ENCODE data around the gene DOCK1.
"Not testable (repeated sequence)": the region's sequence is repeated elsewhere in the genome, so short reads cannot be mapped to it uniquely, and the experiment has no call there.

The DOCK1 gene

DNA sequence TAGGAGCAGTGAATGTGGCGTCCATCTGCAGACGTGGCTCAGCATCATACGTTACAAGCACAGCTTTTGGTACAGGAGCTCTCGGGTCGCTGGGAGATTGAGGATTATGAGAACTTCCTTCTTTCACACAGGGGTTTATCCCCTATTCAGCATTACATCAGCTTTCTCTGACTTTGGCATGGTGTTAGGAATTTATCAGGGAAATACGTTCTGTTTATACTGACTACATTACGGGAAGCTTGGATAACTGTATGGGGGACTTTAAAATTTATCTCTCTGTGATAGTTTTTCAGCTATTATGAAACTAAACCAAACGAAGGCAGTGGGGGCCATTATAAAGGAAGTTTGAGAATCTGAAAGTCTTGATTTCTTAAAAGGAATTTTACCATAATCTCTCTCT is 401.3 kb downstream of the DOCK1 start:
- Mint-ChIP-seq H3K4me1 (no peaks in the 10 kb centered on the region), H3K36me3 (no peaks in the 10 kb centered on the region)

GRCh38 chr10:127307338-127307737 is 402.1 kb downstream of the DOCK1 start:
- Mint-ChIP-seq H3K4me1 (no peaks in the 10 kb centered on the region), H3K27ac (no peak overlapping the region), H3K27me3 (peaks cover 1% of the 10 kb centered on the region), H3K4me3 (peak overlapping the region; percentile 30), H3K36me3 (no peaks in the 10 kb centered on the region), H3K9me3 (no peaks in the 10 kb centered on the region)

More for the DNA sequence above, 401.3 kb downstream of the DOCK1 start:
- Mint-ChIP-seq H3K4me3 (no peak overlapping the region), H3K9me3 (no peaks in the 10 kb centered on the region), H3K27ac (no peak overlapping the region), H3K27me3 (peaks cover 1% of the 10 kb centered on the region)

DNA sequence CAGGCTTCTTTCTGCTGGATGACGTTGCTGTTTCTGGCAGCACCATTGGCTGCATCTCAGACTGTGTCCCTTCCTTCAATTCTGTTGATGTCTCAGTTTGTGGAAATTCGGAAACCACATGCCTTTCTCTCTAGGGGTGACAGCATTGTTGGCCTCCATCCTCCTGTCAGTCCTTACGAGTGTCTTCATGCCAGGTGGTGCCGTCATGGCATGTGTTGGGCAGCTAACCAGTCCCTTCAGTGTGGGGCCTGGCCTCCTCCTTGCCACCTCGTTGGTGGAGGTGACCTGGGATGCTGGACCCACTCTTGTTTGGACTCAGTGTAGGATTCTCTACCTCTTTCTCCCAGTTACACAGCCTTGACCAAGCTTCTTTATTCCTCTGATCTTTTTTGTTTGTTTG is 402.8 kb downstream of the DOCK1 start:
- Mint-ChIP-seq H3K4me1 (no peaks in the 10 kb centered on the region), H3K9me3 (no peaks in the 10 kb centered on the region), H3K36me3 (no peaks in the 10 kb centered on the region), H3K27me3 (peaks cover under 1% of the 10 kb centered on the region), H3K4me3 (no peak overlapping the region), H3K27ac (no peak overlapping the region)

GRCh38 chr10:127309619-127310018 is 404.4 kb downstream of the DOCK1 start:
- not testable (repeated sequence) for H3K27ac Mint-ChIP-seq, H3K4me3 Mint-ChIP-seq, H3K9me3 Mint-ChIP-seq, H3K27me3 Mint-ChIP-seq, H3K36me3 Mint-ChIP-seq, H3K4me1 Mint-ChIP-seq

DNA sequence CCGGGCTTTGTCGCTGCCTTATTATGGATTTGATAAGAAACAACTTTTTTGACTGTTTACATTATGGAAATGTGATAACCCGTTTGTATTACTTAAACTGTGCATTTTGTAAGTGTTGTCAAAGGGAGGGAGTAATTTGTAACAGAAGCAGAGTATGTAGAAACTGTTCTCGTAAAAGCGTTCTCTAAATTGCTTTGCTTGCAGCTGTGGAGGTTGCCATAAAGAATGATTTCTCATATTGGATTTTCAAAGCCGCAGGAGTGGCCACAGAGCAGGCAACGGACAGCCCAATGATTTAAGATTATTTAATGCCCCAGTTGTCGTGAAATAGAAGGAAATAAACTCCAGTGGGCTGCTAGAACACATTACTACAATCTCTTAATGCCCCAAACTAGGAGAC is 405.2 kb downstream of the DOCK1 start:
- Mint-ChIP-seq H3K36me3 (no peaks in the 10 kb centered on the region), H3K4me1 (no peaks in the 10 kb centered on the region), H3K4me3 (no peak overlapping the region), H3K27me3 (no peaks in the 10 kb centered on the region), H3K9me3 (no peaks in the 10 kb centered on the region), H3K27ac (no peak overlapping the region)

GRCh38 chr10:127310923-127311322 is 405.7 kb downstream of the DOCK1 start:
- H3K4me3 Mint-ChIP-seq: no peak overlapping the region
- no peak overlapping the region for H3K27ac Mint-ChIP-seq
- no peaks in the 10 kb centered on the region for H3K9me3 Mint-ChIP-seq
- H3K4me1 Mint-ChIP-seq: no peaks in the 10 kb centered on the region
- no peaks in the 10 kb centered on the region for H3K36me3 Mint-ChIP-seq
- H3K27me3 Mint-ChIP-seq: no peaks in the 10 kb centered on the region

DNA sequence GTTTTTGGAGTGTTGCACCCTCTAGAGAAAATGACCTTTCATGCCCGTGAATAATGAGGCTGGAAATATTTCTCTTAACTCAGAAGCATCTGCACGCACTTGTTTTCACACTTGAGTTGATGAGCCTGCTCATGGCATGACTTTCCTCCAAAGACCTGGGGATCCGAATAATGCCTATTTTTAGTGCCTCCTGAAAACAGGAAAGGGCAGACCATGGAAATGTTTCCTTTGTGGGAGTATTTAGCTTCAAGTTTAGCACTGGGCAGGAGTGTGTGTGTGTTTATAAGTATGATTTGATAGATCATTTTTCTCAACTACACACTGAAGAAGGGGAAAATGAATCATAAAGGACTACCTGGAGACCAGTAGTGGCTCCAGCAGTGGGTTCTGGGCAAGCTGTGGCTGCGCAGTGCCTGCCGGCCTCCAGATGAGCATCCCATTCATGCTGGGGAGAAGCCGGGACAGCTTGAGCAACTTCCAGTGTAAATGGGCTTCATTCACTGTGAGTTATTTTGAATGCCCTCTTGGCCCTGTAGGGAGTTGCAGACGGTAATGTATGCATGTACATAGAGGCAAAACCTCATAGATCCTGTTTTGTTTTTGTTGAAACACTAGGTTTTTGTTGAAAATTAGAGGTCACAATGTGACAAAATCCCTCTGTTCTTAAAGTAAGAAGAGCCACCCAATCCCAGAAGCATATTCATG is 408.9 kb downstream of the DOCK1 start:
- Mint-ChIP-seq H3K9me3 (no peaks in the 10 kb centered on the region), H3K4me1 (no peaks in the 10 kb centered on the region), H3K27me3 (no peaks in the 10 kb centered on the region), H3K27ac (no peak overlapping the region), H3K4me3 (no peak overlapping the region), H3K36me3 (no peaks in the 10 kb centered on the region)

DNA sequence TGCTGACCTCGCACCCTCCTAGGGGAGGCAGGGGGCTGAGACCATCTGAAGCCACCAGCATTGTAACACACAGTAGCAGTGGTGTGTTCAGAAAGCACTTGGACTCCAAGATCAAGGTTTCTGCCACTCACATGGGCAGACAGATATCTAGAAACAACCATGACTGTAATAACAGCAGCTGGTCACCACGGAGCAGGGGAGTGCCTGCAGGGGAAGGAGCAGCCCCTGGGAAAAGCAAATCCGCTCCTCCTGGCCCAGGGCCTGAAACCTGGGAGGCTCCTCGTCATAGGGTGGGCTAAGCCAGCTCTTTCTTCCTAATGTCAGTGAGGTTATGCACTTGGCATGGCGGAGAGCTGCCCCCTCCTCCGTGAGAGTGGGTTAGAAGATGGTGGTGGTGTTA is 409.6 kb downstream of the DOCK1 start:
- no peaks in the 10 kb centered on the region for H3K27me3 Mint-ChIP-seq
- no peaks in the 10 kb centered on the region for H3K4me1 Mint-ChIP-seq
- H3K4me3 Mint-ChIP-seq: no peak overlapping the region
- H3K9me3 Mint-ChIP-seq: no peaks in the 10 kb centered on the region
- no peaks in the 10 kb centered on the region for H3K36me3 Mint-ChIP-seq
- no peak overlapping the region for H3K27ac Mint-ChIP-seq

GRCh38 chr10:127315888-127316287 is 410.7 kb downstream of the DOCK1 start:
- Mint-ChIP-seq H3K36me3 (no peaks in the 10 kb centered on the region), H3K27me3 (no peaks in the 10 kb centered on the region), H3K27ac (no peak overlapping the region), H3K9me3 (no peaks in the 10 kb centered on the region), H3K4me3 (no peak overlapping the region), H3K4me1 (no peaks in the 10 kb centered on the region)

GRCh38 chr10:127318396-127318795 is 413.2 kb downstream of the DOCK1 start:
- H3K9me3 Mint-ChIP-seq: no peaks in the 10 kb centered on the region
- no peaks in the 10 kb centered on the region for H3K36me3 Mint-ChIP-seq
- no peaks in the 10 kb centered on the region for H3K27me3 Mint-ChIP-seq
- no peak overlapping the region for H3K27ac Mint-ChIP-seq
- H3K4me1 Mint-ChIP-seq: no peaks in the 10 kb centered on the region
- no peak overlapping the region for H3K4me3 Mint-ChIP-seq

GRCh38 chr10:127319271-127319670 is 414.0 kb downstream of the DOCK1 start:
- H3K4me1 Mint-ChIP-seq: no peaks in the 10 kb centered on the region
- H3K36me3 Mint-ChIP-seq: no peaks in the 10 kb centered on the region

GRCh38 chr10:127319691-127320090 is 414.5 kb downstream of the DOCK1 start:
- H3K9me3 Mint-ChIP-seq: no peaks in the 10 kb centered on the region
- no peak overlapping the region for H3K27ac Mint-ChIP-seq
- no peaks in the 10 kb centered on the region for H3K27me3 Mint-ChIP-seq
- H3K4me1 Mint-ChIP-seq: no peaks in the 10 kb centered on the region
- no peak overlapping the region for H3K4me3 Mint-ChIP-seq
- H3K36me3 Mint-ChIP-seq: no peaks in the 10 kb centered on the region

More at GRCh38 chr10:127319271-127319670, 414.0 kb downstream of the DOCK1 start:
- H3K4me3 Mint-ChIP-seq: no peak overlapping the region
- H3K27ac Mint-ChIP-seq: no peak overlapping the region
- no peaks in the 10 kb centered on the region for H3K9me3 Mint-ChIP-seq
- no peaks in the 10 kb centered on the region for H3K27me3 Mint-ChIP-seq

- Mint-ChIP-seq H3K9me3 (no peaks in the 10 kb centered on the region), H3K4me1 (no peaks in the 10 kb centered on the region), H3K27ac (no peak overlapping the region), H3K4me3 (no peak overlapping the region), H3K27me3 (no peaks in the 10 kb centered on the region), H3K36me3 (no peaks in the 10 kb centered on the region)
Measured at GRCh38 chr10:127320176-127320575, 414.9 kb downstream of the DOCK1 start.

DNA sequence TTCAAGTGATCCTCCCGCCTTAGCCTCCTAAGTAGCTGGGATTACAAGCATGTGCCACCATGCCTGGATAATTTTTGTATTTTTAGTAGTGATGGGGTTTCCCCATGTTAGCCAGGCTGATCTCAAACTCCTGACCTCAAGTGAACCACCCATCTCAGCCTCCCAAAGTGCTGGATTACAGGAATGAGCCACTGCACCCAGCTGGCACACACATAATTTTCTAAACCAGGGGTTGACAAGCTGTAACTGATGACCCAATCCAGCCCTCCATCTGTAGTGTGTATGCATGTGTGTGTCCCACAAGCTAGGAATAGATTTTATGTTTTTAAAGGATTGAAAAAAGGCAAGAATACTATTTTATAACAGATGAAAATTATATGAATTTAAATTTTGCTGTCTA is 417.1 kb downstream of the DOCK1 start:
- H3K27ac Mint-ChIP-seq: no peak overlapping the region
- no peak overlapping the region for H3K4me3 Mint-ChIP-seq
- H3K9me3 Mint-ChIP-seq: no peaks in the 10 kb centered on the region
- no peaks in the 10 kb centered on the region for H3K36me3 Mint-ChIP-seq
- no peaks in the 10 kb centered on the region for H3K27me3 Mint-ChIP-seq
- no peaks in the 10 kb centered on the region for H3K4me1 Mint-ChIP-seq

DNA sequence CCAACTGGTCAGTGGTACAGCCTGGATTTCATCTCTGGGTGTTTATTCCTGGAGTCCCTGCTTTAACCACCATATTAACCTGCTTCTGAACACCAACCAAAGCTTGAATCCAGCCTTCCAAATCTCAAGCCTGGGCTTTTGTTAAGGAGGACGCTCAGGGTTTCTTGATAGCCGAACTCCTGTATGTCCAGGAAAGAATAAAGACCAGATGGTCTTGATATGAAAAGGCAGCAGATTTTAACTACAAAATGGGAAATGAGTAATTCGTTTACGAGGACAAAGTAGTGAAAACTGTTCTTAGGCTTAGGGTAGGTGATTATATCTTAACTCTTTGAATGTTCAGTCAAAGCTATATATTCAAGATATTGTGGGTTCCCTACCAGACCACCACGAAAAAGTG is 420.3 kb downstream of the DOCK1 start:
- Mint-ChIP-seq H3K36me3 (no peaks in the 10 kb centered on the region), H3K9me3 (no peaks in the 10 kb centered on the region), H3K4me1 (no peaks in the 10 kb centered on the region), H3K27me3 (no peaks in the 10 kb centered on the region), H3K27ac (no peak overlapping the region), H3K4me3 (no peak overlapping the region)

DNA sequence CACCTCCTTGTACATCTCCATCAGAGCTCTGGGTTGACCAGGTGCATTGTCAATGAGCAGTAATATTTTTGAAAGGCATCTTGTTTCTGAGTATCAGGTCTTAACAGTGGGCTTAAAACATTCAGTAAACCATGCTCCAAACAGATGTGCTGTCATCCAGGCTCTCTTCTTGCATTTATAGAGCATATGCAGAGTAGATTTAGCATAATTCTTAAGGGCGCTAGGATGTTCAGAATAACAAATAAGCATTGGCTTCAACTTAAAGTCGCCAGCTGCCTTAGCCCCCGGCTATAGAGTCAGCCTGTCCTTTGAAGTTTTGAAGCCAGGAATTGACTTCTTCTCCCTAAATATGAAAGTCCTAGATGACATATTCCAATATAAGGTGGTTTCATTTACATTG is 421.7 kb downstream of the DOCK1 start:
- H3K36me3 Mint-ChIP-seq: no peaks in the 10 kb centered on the region
- H3K4me3 Mint-ChIP-seq: no peak overlapping the region
- H3K4me1 Mint-ChIP-seq: no peaks in the 10 kb centered on the region
- no peaks in the 10 kb centered on the region for H3K27me3 Mint-ChIP-seq
- no peak overlapping the region for H3K27ac Mint-ChIP-seq
- H3K9me3 Mint-ChIP-seq: no peaks in the 10 kb centered on the region

DNA sequence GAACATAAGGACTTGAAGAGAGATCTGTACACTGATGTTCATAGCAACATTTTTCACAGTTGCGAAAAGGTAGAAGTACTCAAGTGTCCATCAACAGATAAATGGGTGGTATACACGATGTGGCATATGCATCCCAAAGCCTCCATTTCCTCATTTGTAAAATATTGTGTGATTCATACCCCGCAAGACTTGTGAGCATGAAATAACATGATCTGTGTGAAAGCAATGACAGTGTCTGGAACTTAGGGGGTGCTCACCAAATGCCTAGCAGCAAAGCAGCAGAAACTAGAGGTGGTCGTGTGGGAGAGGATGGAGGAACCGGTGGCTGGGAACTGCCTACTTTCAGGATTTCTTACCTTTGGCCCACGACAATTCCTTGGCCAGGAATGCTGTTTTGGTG is 426.5 kb downstream of the DOCK1 start:
- Mint-ChIP-seq H3K27ac (no peak overlapping the region), H3K36me3 (no peaks in the 10 kb centered on the region), H3K27me3 (no peaks in the 10 kb centered on the region), H3K4me3 (no peak overlapping the region), H3K9me3 (no peaks in the 10 kb centered on the region), H3K4me1 (peaks cover 6% of the 10 kb centered on the region)
